ENCODE results near the gene CCT2.

Gene CCT2

DNA sequence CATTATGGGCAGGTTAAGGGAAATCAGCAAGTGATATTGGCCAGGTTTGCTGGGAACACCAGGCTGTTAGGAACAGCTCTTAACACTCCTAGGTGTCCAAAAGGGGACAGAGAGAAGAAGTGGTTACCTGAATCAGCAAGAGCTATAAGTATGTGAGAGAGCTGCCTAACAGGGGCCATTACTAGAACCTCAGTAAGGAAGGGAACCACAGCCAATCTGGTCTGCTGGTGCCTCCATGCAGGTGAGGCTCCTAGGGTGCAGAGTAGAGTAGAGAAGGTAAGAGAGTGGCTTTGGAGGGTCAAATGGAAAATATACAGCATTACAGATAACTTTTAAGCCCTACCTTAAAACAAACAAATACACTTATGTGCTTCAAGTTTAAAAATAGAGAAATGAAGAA lies 36.6 kb upstream of the CCT2 start:
- DNase-seq: no peak
- Histone ChIP-seq H3K9me3 (ENCODE audit: severe bottlenecking) (no peaks in the 10 kb centered on the region), H3K27ac (no peak overlapping the region), H3K36me3 (no peaks in the 10 kb centered on the region; the same call in 1 of the 2 replicates), H3K27me3 (ENCODE audit: insufficient read depth, low read depth, severe bottlenecking) (no peaks in the 10 kb centered on the region), H3K4me3 (ENCODE audit: low read depth, low read length) (no peak overlapping the region)
- TF ChIP-seq CTCF (IDR thresholded peaks at IDR 0.05; ENCODE audit: low read depth, low read length): no peak

DNA sequence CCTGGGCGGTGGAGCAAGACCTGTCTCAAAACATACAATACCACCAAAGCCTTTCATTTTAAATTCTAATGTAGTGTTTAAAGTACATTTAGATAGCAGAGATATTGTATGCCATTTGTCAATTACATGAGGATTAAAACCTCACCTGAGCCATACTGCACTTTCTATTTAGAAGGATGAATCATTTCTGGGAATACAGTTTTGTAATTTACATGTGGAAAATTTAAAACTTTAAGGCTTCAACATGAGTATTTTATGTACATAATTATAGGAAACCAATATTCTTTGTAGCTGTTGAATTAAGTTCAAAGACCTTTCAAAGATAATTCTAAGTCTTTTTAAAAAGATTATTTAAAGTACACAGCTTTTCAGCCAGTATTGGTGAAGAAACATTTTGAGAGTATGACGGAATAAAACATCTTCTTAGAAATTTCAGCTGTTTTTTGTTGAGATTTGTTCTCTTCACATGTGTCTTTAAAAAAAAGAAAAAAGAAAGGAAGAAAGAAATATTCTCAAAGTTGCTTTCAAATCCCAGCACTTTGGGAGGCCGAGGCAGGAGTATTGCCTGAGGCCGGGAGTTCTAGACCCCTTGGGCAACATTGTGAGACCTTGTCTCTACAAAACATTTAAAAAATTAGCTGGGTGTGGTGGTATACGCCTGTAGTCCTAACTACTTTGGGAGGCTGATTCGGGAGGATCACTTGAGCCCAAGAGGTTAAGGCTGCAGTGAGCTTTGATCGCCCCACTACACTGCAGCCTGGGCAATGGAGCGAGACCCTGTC lies 34.5 kb upstream of the CCT2 start:
- TF ChIP-seq CTCF (IDR thresholded peaks at IDR 0.05; ENCODE audit: low read depth, low read length): no peak
- H3K36me3 ChIP-seq: no peaks in the 10 kb centered on the region
- no peak for DNase-seq
- no peak overlapping the region for H3K27ac ChIP-seq
- H3K9me3 ChIP-seq (ENCODE audit: severe bottlenecking): no peaks in the 10 kb centered on the region
- no peak overlapping the region for H3K4me3 ChIP-seq (ENCODE audit: low read depth, low read length)
- H3K27me3 ChIP-seq (ENCODE audit: insufficient read depth, low read depth, severe bottlenecking): no peaks in the 10 kb centered on the region

GRCh38 chr12:69553628-69554248 lies 31.5 kb upstream of the CCT2 start:
- no peaks in the 10 kb centered on the region for H3K9me3 ChIP-seq (ENCODE audit: severe bottlenecking)
- H3K27me3 ChIP-seq (ENCODE audit: insufficient read depth, low read depth, severe bottlenecking): no peaks in the 10 kb centered on the region
- no peak for DNase-seq
- no peak overlapping the region for H3K4me3 ChIP-seq (ENCODE audit: low read depth, low read length)
- H3K36me3 ChIP-seq: no peaks in the 10 kb centered on the region
- H3K27ac ChIP-seq: no peak overlapping the region
- TF ChIP-seq CTCF (IDR thresholded peaks at IDR 0.05; ENCODE audit: low read depth, low read length): no peak

DNA sequence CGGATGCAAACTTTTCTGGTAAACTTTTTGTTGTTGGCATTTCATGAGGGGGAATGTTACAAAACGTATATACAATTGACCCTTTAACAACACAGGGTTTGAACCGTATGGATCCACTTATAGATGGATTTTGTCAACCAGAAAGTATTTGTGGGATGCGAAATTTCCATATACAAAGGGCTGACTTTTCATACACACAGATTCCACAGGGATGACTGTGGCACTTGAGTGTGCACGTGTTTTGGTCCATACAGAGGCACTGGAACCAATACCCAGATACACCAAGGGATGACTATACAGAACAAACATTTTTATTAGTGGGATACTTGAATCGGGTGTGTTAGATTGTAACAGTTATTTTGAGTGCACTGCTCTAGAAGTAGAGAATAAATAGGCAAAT lies 29.8 kb upstream of the CCT2 start:
- H3K36me3 ChIP-seq: no peaks in the 10 kb centered on the region
- no peak overlapping the region for H3K4me3 ChIP-seq (ENCODE audit: low read depth, low read length)
- H3K27me3 ChIP-seq (ENCODE audit: insufficient read depth, low read depth, severe bottlenecking): no peaks in the 10 kb centered on the region
- no peak overlapping the region for H3K27ac ChIP-seq
- TF ChIP-seq CTCF (IDR thresholded peaks at IDR 0.05; ENCODE audit: low read depth, low read length): no peak
- H3K9me3 ChIP-seq (ENCODE audit: severe bottlenecking): no peaks in the 10 kb centered on the region
- DNase-seq: no peak

- DNase-seq: no peak
- no peak overlapping the region for H3K27ac ChIP-seq
Observed at GRCh38 chr12:69556383-69556782, 28.9 kb upstream of the CCT2 start.

More at GRCh38 chr12:69556383-69556782, 28.9 kb upstream of the CCT2 start:
- Histone ChIP-seq H3K9me3 (ENCODE audit: severe bottlenecking) (no peaks in the 10 kb centered on the region), H3K36me3 (no peaks in the 10 kb centered on the region), H3K4me3 (ENCODE audit: low read depth, low read length) (no peak overlapping the region), H3K27me3 (ENCODE audit: insufficient read depth, low read depth, severe bottlenecking) (no peaks in the 10 kb centered on the region)
- no peak for TF ChIP-seq CTCF (IDR thresholded peaks at IDR 0.05; ENCODE audit: low read depth, low read length)

Measured in WERI-Rb-1 (cell line).